HFF-Myc (cell line): Measurements from ENCODE around the gene GRIK4.

Experiments used
- DNase-seq: peaks from one replicate; pipeline ENCODE4 v3.0.0-alpha.2; 2011; ENCODE audit warnings: low read depth; ENCODE audit errors: extremely low read depth
- H3K4me3 ChIP-seq: replicated peaks from 2 replicates; pipeline ENCODE4 v1.5.1; 2011; ENCODE audit warnings: low read depth, mild to moderate bottlenecking, control low read depth, low read length
- TF ChIP-seq, protein P1 (sequence below): IDR thresholded peaks from 2 replicates; pipeline ENCODE4 v1.5.1; 2012; ENCODE audit warnings: mild to moderate bottlenecking, low read depth, low read length, control low read depth; ENCODE audit errors: missing control alignments

Gene GRIK4

DNA sequence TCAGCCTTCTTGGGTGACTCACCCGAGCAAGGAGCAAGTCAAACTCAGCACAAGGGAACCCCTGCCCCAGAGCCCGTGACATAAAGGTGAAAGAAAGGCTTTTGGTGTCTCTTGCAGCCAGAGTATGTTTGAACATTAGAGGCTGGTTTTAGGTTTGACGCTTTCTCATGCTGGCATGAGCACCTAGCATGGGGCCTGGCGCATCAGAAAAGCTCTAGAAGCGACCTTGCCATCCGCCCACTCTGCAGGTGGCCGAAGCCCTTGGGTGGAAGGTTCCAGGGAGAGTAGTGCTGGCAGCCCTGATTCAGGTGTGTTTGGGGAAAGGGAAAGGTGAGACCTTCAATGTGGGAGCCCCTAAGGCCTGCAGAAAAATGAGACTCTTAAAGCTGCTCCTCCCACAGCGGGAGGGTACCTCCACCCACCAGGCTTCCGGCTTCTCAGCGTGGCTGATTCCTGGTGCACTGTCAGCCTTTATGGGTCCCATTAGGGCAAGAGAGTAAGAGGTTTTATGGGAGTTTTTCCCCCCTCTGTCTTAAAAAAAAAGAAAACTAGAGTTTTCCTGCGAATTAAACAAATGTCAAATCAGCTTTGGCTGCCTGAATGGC is 88.4 kb downstream of the GRIK4 start:
- DNase-seq, result no peak
- TF ChIP-seq, protein P1, sequence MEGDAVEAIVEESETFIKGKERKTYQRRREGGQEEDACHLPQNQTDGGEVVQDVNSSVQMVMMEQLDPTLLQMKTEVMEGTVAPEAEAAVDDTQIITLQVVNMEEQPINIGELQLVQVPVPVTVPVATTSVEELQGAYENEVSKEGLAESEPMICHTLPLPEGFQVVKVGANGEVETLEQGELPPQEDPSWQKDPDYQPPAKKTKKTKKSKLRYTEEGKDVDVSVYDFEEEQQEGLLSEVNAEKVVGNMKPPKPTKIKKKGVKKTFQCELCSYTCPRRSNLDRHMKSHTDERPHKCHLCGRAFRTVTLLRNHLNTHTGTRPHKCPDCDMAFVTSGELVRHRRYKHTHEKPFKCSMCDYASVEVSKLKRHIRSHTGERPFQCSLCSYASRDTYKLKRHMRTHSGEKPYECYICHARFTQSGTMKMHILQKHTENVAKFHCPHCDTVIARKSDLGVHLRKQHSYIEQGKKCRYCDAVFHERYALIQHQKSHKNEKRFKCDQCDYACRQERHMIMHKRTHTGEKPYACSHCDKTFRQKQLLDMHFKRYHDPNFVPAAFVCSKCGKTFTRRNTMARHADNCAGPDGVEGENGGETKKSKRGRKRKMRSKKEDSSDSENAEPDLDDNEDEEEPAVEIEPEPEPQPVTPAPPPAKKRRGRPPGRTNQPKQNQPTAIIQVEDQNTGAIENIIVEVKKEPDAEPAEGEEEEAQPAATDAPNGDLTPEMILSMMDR, result no peak
- H3K4me3 ChIP-seq, result no peak overlapping the region

DNA sequence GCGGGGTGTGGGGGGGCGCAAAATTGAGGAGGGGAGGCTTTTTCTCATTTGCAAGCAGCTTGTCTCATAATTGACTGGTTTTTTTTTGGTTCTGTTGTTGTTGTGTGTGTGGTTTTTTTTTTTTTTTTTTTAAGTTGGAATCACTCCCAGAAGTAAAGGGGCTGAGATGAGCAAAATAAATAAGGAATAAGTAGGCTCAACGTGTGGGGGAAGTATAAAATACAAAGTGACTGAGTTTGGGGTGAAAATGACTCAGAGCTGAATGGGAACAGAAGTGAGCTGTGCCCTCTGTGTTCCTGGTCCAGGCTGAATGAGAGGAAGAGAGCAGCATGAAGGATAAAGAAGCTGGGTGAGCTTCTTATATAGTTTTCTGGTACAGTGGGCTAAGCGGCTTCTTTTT is 90.0 kb downstream of the GRIK4 start:
- no peak for DNase-seq
- no peak overlapping the region for H3K4me3 ChIP-seq
- TF ChIP-seq, protein P1, result no peak

DNA sequence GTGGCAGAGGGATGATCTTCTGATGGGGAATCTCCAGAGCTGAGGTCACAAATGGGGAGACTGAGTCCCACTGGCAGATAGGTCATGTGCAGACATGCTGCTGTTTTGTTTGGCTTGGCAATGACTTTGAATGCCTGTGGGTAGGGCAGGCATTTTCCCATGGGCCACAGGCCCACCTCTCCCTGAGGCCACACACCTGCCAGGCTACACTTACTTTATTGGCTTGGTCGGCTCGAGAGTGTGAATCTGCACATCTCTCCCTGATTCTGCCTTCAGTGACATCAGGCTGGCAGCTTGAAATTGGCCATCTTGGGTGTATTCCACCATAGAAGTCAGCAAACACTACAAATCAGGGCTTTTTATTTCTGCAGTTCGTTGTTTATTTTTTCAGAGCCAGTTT is 91.5 kb downstream of the GRIK4 start:
- TF ChIP-seq, protein P1, result no peak
- DNase-seq, result no peak

DNA sequence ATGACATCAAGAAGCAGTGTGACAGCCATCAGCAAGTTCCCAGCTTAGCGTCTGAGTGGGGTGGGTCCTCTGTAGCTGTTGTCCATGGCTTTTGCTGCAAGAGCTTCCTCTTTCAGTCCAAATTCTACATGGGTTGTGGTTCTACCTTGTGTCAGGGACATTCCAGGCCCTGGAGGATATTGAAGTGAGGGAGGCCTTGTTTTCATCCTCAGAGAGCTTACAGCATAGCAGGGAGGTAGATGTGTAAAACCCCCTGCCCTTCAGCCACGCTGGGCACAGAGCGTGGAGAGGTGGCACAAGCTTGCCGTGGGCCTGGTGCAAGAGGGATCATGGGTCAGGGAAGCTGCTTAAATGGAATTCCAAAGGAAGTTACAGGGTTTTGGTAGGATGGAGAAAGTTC is 93.9 kb downstream of the GRIK4 start:
- TF ChIP-seq, protein P1, result no peak
- no peak for DNase-seq
- no peak overlapping the region for H3K4me3 ChIP-seq

More for the DNA sequence above, 91.5 kb downstream of the GRIK4 start:
- H3K4me3 ChIP-seq, result no peak overlapping the region

DNA sequence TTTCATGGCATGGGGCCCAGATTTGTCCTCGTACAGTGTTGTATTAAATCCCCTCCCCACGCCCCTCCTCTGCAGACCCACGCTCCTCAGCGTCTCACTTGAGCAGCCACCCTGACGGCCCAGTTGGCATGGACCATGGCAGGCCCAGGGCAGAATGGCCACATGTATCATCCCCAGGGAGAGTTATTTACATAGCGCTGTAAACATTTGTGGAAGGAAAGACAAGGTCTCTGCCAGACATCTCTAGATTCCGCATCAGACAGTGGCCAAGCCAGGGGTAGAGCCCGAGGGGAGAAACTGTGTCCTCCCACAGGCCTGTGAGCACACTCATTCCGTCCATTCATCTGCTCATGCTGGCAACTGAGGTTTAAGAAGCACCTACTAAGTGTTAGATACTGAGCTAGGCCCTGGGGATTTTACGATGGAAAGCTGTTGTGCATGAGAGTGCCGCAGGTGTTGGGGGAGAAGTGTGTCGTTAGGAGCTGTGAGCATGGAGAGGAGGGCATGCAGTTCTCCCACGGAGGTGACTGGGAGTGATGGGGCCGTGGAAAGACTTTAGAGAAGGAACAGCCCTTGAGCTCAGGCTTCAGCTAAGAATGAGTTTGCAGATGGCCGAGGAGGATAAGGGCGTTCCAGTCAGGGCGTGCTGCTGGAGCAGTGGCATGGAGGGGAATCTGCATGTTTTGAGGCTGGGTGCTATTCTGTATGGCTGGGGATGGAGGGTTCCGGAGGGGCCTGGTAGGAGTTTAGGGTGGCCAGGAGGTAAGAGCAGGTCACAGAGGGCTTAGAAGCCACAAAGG is 94.9 kb downstream of the GRIK4 start:
- H3K4me3 ChIP-seq, result no peak overlapping the region
- no peak for DNase-seq
- TF ChIP-seq, protein P1, result no peak

DNA sequence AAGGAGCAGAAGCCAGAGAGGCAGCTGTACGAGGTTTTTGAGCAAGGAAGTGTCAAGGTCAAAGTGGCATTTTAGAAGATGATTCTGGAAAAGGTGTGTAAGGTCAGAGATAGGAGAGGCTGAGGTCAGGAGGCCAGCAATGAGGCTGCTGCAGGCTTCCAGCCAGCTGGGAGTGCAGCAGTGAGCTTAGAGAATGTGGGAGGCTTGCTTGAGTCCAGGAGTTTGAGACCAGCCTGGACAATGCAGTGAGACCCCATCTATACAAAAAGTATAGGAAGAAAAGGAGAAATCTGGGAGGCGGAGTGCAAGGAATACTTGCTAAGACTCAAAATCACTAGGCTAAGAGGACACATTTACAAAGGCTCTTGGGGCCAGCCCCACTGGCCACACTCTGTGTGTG is 96.5 kb downstream of the GRIK4 start:
- H3K4me3 ChIP-seq, result no peak overlapping the region
- TF ChIP-seq, protein P1, result no peak
- DNase-seq, result no peak
